ENCODE measurements around the gene RXRG.

The RXRG gene

DNA sequence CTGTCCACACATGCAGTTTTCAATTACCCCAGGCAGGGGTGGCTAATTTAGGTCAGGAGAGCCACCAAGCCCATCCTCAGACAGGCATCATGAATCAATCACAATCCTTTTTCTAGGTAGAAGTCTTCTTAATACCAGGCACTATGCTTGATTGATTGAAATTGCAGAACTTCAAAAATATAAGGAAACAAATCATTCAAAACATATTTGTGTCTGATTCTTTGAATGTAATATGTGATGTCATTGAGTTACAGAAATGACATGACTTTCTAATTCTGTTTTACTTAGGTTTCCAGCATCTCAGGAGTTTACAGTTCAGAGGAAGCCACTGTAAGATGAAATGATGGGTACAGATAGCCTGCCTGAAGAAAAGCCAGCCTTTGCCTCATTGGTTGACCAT lies 26.7 kb downstream of the RXRG start:
- no peak for TF ChIP-seq SIN3A (IDR thresholded peaks at IDR 0.05; ENCODE audit: borderline replicate concordance, insufficient read depth, low read length)
- TF ChIP-seq TAF1 (IDR thresholded peaks at IDR 0.05; ENCODE audit: borderline replicate concordance, insufficient read depth, low read length), result no peak
- no peak for TF ChIP-seq POLR2AphosphoS5 (IDR thresholded peaks at IDR 0.05; ENCODE audit: low read depth, low read length)
- TF ChIP-seq, protein P1, sequence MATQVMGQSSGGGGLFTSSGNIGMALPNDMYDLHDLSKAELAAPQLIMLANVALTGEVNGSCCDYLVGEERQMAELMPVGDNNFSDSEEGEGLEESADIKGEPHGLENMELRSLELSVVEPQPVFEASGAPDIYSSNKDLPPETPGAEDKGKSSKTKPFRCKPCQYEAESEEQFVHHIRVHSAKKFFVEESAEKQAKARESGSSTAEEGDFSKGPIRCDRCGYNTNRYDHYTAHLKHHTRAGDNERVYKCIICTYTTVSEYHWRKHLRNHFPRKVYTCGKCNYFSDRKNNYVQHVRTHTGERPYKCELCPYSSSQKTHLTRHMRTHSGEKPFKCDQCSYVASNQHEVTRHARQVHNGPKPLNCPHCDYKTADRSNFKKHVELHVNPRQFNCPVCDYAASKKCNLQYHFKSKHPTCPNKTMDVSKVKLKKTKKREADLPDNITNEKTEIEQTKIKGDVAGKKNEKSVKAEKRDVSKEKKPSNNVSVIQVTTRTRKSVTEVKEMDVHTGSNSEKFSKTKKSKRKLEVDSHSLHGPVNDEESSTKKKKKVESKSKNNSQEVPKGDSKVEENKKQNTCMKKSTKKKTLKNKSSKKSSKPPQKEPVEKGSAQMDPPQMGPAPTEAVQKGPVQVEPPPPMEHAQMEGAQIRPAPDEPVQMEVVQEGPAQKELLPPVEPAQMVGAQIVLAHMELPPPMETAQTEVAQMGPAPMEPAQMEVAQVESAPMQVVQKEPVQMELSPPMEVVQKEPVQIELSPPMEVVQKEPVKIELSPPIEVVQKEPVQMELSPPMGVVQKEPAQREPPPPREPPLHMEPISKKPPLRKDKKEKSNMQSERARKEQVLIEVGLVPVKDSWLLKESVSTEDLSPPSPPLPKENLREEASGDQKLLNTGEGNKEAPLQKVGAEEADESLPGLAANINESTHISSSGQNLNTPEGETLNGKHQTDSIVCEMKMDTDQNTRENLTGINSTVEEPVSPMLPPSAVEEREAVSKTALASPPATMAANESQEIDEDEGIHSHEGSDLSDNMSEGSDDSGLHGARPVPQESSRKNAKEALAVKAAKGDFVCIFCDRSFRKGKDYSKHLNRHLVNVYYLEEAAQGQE (IDR thresholded peaks at IDR 0.05; ENCODE audit: insufficient read depth in 1 of 2, low read depth in 2 of 2, low read length in 2 of 2), result no peak
- TF ChIP-seq FOXP2 (optimal IDR thresholded peaks at IDR 0.05; ENCODE audit: borderline replicate concordance, extremely low read depth, extremely low read length, insufficient read depth), result no peak

DNA sequence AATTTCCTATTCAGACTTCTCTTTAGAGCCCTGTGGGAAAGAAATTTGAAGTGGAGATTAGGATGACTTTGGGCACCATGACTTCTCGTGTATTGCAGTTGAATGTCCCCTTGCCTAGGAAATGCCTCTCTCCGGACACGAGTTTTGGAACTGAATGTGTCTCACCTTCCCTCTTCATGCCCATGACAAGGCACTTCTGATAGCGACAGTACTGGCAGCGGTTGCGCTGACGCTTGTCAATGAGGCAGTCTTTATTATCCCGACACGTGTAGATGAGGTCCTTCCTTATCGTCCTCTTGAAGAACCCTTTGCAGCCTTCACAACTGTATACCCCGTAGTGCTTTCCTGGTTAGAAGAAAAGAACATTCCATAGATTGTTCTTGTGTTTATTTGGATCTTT lies 28.1 kb downstream of the RXRG start:
- TF ChIP-seq FOXP2 (optimal IDR thresholded peaks at IDR 0.05; ENCODE audit: borderline replicate concordance, extremely low read depth, extremely low read length, insufficient read depth) (no peak), POLR2AphosphoS5 (IDR thresholded peaks at IDR 0.05; ENCODE audit: low read depth, low read length) (no peak)
- TF ChIP-seq, protein P1 (IDR thresholded peaks at IDR 0.05; ENCODE audit: insufficient read depth in 1 of 2, low read depth in 2 of 2, low read length in 2 of 2), result no peak

DNA sequence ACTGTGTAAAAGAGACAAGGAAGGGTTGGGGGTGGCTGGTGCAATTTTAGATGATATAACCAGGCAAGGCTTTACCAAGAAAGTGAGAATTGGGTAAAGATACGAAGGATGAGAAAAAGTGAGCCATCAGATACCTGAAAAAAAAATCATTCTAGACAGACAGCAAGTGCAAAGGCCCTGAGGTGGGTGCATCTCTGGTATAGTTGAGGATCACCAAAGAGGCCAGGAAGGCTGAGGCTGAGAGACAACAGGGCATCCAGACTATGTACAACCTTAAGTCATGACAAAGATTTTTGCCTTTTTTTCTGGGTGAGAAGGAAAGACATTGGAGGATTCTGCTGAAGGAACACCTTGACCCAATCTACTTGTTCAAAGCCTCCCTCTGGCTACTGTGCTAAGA lies 29.9 kb downstream of the RXRG start:
- TF ChIP-seq, protein P1 (IDR thresholded peaks at IDR 0.05; ENCODE audit: insufficient read depth in 1 of 2, low read depth in 2 of 2, low read length in 2 of 2), result no peak
- TF ChIP-seq SIN3A (IDR thresholded peaks at IDR 0.05; ENCODE audit: borderline replicate concordance, insufficient read depth, low read length) (no peak), FOXP2 (optimal IDR thresholded peaks at IDR 0.05; ENCODE audit: borderline replicate concordance, extremely low read depth, extremely low read length, insufficient read depth) (no peak), TAF1 (IDR thresholded peaks at IDR 0.05; ENCODE audit: borderline replicate concordance, insufficient read depth, low read length) (no peak), POLR2AphosphoS5 (IDR thresholded peaks at IDR 0.05; ENCODE audit: low read depth, low read length) (no peak)

DNA sequence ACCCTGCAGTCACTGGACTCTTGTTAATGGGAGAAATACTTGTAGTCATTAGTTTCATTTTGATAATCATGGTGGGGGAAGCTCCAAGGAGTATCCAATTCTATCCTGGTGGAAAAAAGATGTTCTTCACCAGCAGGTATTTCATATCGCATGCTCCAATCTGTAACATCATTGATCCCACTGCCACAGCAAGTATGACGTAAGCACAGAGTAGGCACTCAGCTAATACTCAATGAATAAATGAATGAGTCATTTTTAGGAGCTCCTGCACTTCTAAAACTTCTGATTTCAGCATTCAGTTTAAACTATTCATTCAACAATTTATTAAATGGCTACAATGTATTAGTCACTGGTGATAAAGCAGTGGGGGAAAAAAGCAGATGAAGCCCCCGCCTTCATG lies 30.3 kb downstream of the RXRG start:
- no peak for TF ChIP-seq POLR2AphosphoS5 (IDR thresholded peaks at IDR 0.05; ENCODE audit: low read depth, low read length)
- no peak for TF ChIP-seq TAF1 (IDR thresholded peaks at IDR 0.05; ENCODE audit: borderline replicate concordance, insufficient read depth, low read length)
- TF ChIP-seq FOXP2 (optimal IDR thresholded peaks at IDR 0.05; ENCODE audit: borderline replicate concordance, extremely low read depth, extremely low read length, insufficient read depth), result no peak
- TF ChIP-seq, protein P1 (IDR thresholded peaks at IDR 0.05; ENCODE audit: insufficient read depth in 1 of 2, low read depth in 2 of 2, low read length in 2 of 2), result no peak
- no peak for TF ChIP-seq SIN3A (IDR thresholded peaks at IDR 0.05; ENCODE audit: borderline replicate concordance, insufficient read depth, low read length)

DNA sequence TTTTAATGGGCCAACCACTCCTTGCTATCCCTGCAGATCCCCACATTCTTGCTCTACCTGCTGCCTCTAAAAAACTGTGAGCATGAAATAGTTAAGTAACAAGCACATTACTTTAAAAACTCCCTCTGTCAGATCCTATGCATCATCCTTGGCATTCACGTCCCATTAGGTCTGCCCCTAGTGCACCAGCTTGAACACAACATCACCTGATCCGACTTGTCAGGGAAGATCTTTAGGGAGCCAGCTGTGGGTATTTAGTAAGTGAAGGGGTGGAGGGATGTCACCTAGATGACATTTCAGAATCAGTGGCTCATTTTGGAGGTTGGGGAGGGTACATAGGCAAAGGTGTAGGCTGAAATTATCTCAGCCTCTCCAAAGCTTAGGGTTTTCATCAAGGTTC lies 33.5 kb downstream of the RXRG start:
- TF ChIP-seq, protein P1 (IDR thresholded peaks at IDR 0.05; ENCODE audit: insufficient read depth in 1 of 2, low read depth in 2 of 2, low read length in 2 of 2), result no peak
- no peak for TF ChIP-seq TAF1 (IDR thresholded peaks at IDR 0.05; ENCODE audit: borderline replicate concordance, insufficient read depth, low read length)
- TF ChIP-seq FOXP2 (optimal IDR thresholded peaks at IDR 0.05; ENCODE audit: borderline replicate concordance, extremely low read depth, extremely low read length, insufficient read depth), result no peak
- no peak for TF ChIP-seq POLR2AphosphoS5 (IDR thresholded peaks at IDR 0.05; ENCODE audit: low read depth, low read length)
- no peak for TF ChIP-seq SIN3A (IDR thresholded peaks at IDR 0.05; ENCODE audit: borderline replicate concordance, insufficient read depth, low read length)

Measured in PFSK-1 (cell line).